Activated CD4-positive, CD25-positive, alpha-beta regulatory T cell treated with anti-CD3 and anti-CD28 coated beads, Interleukin-2, amount 50 U/mL, for 72 hours (primary cell): ENCODE results near the gene SLC41A3.
A peak's percentile ranks its signal among the peaks of the same experiment; 100 is the strongest.
"Not testable (repeated sequence)": the region's sequence is repeated elsewhere in the genome, so short reads cannot be mapped to it uniquely, and the experiment has no call there.

ENCODE experiments used
- DNase-seq: peaks from one replicate; pipeline ENCODE4 v3.0.0; 2021

Gene SLC41A3

DNA sequence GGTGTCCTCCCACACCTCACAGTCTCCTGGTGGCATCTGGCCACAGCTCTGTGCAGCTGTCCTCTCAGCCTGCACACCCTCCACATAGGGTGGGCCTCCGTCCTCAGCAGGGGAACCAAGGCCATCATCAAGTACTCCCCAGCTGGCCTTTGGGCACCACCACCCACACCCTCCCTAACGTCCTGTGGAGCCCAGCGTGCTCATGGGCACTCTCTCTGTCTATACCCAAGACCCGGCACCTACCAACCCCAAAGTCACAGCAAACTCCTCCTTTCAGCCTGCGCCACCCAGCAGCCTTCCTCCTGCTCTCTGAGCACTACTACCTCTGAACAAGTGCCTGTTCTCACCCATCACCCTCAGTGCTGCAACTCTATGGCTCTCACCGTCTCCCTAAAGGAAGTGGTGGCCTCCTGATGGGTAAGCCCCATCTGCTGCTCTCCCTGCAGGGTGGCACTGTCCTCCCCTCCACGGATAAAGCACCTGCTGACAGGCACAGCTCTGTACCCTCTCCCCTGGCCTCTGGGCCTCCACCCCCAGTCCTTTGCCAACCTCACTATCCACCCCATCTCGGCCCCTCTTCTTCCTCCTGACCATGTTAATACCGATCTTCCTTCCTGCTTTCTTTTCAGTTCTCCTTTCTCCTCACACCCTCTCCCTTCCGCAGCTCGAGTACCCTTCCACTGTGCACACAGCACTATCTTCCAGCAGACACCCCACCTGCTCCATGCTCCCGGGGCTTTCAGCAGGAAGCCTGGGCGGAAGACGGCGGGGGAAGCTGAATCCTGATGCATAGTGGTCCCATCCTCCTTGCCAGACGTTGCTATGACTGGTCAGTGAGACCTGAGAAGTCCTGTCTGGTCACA lies 31.5 kb downstream of the SLC41A3 start:
- DNase-seq, result no peak

DNA sequence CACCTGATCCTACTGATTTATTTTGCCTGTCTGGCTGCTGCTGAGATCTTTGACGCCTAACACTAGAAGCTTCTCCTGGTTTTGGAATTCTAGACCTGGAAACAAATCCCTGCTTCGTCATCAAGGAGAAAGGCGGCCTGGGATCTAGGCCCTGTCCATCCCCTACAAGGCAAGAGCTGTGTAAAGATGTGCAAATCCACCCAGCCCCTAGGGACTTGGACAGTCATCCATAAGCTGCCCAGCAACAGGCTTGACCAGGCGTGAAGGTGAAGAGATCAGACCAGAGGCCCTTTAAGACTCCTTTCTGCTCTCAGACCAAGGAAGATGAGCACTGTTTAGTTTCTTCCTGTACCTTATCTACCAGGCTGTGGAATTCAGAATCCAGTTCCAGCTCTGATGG lies 32.2 kb downstream of the SLC41A3 start:
- DNase-seq, result no peak

DNA sequence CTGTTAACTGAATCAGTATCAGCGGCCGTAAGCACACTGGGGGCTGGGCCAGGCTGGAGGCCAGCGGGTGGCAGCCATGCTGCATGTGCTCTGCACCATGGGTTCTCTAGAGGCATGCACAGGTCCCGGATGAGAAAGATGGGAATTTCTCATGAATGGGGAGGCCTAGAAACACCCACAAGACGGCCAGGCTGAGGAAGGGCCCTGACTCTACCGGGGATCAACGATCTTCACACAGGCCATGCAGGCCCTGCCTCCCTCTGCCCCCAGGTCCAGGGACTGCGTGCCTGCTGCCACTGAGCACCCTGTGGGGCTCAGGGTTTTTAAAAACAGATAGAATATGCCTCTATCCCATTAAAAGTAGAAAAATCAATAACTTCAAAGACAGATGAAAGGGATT lies 32.7 kb downstream of the SLC41A3 start:
- DNase-seq, result no peak

DNA sequence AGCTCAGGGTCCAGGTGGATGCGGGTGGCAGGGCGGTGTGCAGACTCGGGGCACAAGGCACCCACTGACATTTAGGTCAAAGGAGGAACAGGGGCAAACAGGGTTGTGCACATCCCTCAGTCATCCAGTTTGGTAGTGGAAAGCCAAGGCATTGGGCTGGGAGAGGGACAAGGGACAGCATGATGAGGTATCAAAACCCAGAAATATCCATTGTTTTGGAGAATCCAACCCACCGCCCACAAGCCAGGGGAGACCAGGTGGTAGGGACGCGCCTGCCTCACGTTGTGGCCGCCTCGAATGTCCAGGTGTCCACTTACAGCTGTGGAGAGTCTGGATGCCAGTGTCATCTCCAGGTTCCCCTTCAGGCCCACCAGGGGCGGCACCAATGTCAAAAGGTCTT lies 33.3 kb downstream of the SLC41A3 start:
- DNase-seq, result no peak

DNA sequence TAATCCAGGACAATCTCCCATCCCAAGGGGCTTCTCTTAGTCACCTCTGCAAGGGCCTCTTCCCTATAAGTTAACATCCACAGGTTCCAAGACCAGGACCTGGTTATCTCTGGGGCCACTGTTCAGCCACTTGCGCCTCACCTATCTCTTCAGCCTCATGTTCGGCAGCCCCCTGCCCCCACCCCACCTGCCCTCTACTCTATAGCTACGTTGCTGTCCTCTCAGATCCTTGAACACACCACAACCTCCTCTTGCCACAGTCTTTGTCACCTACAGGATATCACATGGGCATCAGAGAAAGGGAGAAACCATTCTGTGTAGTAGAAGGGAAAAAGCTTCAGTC lies 33.9 kb downstream of the SLC41A3 start:
- no peak for DNase-seq

DNA sequence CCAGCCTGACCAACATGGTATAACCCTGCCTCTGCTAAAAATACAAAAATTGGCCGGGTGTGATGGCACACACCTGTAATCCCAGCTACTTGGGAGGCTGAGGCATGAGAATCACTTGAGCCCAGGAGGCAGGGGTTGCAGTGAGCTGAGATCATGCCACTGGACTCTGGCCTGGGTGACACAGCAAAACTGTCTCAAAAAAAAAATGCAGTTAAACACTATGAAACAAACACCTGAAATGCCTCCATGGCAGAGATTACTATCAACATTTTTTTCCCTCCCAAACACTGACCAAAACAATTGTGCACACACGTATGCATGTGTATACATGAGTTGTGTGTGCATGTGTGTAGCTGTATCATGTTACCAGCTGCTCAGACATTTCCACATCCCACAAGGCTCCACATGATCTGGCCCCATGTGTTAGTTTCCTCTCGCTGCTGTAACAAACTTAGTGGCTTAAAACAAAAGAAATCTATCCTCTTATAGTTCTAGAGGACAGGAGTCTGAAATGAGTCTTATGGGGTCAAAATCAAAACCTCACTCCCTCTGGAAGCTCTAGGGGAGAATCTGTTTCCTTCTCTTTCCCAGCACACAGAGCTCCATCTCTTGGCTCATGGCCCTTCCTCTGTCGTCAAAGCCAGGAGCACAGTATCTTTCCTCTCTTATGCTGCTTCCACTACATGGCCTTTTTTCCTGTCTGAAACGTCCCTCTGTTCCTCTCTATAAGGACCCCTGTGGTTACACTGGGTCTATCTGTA lies 34.5 kb downstream of the SLC41A3 start:
- DNase-seq, result no peak

DNA sequence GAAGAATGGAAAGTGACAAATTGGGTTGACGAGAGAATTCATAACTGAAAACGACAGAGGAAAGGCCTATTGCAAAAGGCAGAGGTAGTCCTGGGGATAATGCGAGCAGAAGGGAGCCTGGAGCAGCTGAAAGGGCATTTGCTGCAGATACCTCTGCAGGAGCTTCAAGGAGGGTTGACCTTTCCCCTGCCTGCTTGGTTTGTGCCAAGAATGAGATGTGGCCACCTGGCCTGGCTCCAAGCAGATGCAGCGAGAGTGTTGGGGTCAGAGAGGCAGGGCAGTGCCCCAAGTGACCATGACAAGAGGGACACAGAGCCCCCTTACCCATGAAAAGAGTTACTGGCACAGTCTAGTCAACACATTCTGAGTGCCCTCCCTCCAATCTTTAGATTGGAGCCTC lies 43.5 kb downstream of the SLC41A3 start:
- no peak for DNase-seq

DNA sequence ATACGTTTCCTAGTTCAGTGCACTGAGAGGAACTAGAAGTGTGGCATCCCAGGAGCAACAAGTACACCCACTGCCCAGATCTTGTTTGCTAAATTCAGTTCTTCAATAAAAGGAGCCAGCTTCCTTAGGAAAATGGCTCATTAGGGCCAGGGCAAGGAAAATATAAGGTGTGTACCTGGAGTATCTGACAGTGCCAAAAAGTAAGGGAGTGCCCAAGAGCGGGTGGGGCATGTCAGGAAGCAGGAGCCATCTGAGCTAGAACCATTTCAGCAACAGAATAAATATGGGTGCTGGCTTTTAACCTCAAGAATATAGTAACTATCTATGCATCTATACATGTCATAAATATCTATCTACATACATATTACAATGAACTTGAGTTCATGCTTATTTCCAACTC lies 44.1 kb downstream of the SLC41A3 start:
- no peak for DNase-seq

DNA sequence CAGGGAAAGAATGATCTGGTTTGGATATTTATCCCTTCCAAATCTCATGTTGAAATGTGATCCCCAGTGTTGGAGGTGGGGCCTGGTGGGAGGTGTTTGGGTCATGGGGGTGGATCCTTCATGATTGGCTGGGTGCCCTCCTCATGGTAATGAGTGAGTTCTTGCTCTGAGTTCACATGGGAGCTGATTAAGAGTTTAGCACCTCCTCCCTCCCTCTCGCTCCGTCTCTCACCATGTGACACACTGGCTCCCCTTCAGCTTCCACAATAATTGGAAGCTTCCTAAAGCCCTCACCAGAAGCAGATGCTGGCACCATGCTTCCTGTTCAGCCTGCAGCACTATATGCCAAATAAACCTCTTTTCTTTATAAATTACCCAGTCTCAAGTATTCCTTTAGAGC lies 45.1 kb downstream of the SLC41A3 start:
- not testable (repeated sequence) for DNase-seq

DNA sequence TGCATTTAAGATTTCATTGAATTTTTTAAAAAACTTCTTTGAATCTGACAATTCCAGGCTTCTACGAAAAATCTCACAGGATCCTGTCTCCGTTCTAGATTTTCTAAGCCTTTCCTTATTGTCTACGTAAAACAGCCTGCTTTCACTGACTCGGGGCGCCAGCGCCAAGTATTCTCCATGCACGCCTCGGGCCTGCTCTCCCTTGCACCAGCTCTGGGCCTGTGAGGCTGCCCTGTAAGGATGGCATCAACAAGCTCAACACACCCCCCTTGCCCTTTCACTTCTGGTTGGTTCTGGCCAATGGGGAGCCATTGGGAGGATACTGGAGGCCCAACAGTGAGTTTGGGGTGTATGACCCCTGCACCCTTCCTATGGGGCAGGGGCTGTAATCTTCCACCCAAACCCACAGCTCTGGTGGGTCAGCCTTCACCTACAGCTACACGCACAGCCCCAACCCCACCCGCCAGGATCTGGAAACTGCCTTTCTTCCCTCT lies 47.8 kb downstream of the SLC41A3 start:
- DNase-seq, result no peak

DNA sequence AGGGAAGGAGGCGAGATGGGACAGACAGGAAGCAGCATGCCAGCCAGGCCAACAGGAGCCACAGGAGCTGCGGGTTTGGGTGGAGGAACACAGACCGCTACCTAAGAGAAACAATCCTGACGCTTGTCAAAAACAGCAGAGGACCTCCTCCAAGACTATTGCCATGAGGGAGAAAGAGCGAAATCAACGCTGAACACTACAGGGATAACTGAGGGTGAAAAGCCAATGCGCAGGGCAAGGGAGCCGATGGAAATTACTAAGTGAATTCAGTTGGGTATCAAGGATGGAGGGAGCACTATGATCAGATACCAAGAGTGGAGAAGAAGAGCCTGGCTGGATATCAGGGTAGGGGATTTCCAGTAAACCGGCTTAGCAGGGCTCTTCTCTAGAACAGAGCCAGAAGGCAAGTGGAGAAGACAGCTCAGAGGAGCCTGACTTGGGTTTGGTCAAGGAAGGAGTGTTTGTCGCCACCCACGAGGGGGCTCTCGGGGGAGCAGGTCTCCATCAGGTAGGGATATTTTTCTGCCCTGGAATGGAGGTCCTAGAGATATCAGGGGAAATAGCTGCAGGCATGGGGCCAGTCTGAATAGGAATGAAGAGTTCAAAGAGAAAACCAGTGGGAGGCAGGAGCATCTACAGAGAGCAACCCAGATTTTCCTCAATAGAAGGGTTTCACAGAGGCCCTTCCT lies 48.4 kb downstream of the SLC41A3 start:
- no peak for DNase-seq

DNA sequence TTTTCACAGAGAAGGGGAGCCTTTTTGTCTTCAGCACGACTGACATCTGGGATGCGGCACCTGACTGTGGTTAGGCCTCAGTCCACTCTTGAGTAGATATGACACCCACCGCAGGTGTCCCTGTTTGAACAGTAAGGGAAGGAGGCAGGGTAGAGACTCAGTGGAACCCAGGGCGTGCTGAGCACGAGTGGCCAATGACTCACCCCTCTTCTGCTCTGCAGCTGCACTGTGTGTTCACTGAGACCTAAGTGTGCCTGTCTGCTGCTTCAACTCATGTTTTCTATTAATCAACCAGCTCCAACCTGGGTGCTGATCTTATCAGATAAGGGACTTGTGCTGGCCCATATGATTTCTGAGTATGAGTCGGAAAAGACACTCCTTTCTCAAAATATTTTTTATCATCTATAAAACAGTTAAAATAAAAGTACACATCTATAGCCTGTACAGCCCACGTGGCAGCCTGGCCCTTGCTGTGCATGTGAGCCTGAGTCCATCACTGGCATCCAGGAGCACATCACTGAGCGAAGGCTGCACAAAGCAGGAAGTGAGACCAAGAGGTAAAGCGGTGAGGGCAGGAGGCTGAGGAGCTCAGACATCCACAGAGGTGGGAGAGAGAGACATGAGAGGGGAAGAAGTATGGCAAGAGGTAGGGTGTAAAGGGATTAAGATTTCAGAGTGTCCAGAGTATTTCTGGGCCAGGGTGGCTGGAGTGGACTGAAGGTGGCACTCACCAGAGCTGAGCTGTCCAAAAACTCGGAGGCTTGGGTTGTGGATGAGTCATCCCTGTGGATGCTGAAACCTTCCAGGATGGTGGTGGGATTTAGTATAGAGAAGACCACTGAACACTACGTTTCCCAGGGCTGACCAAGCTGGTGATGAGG lies 49.2 kb downstream of the SLC41A3 start:
- peak; percentile 43 for DNase-seq

DNA sequence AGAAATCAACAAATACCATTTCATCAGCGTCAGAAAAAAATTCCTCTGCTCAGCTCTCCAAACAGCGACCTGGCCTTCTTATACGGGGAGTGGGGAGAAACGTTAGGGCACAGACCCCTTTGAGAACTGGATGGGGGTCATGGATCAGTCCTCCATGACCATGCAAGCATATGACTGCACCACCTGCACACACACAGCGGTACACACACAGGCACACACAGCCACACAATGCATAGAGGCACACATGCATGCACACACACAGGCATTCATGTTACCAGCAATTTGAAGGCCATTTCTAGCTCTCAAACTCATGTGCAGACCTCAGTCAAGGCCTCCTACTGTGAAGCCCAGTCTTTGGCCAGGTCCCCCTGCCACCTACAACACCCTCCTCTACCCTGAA lies 50.2 kb downstream of the SLC41A3 start:
- DNase-seq, result no peak

DNA sequence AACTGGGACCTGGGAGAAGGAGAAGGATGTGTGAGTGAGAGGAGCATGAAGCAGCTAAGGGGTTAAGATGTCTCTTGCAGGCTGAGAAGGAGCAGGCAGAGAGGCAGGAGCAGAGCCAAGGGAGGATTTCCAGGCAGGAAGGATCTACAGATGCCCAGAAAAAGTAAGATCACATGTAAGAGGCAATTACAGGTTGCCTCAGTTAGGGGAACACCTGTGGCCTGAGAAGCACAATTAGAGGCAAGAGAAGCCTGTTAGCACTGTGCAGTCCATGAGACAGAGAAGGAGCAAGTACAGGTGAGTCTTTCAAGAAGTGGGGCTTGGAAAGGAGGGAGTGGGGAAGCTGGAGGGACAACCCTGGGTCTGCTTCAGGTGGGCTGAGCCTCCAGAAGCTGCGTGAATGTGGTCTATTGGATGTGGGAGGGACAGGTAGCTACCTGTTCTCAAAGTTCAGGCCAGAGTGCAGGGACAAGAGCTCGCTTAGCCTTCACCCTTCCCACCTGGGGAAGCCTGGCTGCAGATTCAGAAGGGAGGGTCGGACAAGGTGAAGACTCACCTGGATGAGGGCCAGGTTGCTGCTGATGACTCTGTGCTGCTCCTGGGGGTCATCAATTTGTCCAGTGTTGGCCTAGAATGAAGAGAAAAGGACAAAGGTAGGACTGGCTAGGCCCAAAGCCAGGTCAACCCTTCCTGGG lies 50.7 kb downstream of the SLC41A3 start:
- no peak for DNase-seq

DNA sequence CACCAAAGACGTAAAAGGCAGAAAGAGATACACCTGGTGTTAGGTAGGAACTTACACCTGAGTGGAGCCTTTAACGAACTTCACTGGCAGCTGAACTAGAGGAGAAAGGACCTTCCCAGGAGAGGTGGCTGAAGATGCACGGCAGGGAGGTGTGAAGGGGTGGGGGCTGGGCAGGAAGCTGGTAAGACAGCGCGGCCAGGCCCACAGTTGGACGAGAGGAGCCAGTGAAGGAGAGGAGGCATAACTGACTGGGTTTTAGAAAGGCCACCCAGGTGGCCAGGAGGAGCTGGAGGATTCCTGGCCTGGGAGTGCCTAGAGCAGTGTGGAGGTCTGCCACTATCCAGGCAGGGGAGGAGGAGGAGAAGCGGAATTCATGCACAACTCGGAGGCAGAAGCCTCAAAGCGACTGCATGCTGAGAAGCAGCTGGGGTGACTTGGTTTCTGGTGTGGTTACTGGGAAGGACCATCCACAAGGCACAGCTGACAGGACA lies 51.9 kb downstream of the SLC41A3 start:
- DNase-seq, result no peak

DNA sequence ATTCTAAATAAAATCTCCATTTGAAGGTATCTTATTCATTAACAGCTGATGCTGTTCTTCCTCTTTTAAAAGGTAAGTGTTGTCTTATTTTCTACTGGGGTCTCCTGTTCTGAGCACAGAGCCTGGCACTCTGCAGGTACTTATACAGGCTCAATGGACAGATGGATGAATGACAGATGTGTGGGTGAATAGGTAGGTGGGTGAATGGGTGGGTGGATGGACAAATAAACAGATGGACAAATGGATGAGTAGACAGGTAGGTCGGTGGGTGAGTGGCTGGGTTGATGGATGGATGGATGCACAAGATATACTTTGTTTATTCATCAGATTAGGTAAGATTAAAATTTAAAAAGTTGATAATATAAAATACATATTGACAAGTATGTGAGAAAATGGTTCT lies 53.5 kb downstream of the SLC41A3 start:
- no peak for DNase-seq

DNA sequence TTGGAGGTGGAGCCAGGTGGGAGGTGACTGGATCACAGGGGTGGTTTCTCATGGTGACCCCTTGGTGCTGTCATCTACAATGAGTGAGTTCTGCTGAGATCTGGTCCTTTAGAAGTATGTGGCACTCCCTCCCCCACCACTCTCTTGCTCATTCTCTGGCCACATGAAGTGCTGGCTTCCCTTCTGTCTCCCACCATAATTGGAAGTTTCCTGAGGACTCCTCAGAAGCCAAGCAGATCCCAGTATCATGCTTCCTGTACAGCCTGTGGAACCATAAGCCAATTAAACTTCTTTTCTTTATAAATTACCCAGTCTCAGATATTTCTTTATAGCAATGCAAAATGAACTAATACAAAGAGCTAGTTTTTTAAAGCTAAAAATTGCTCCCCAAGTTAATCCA lies 54.7 kb downstream of the SLC41A3 start:
- DNase-seq, result no peak

DNA sequence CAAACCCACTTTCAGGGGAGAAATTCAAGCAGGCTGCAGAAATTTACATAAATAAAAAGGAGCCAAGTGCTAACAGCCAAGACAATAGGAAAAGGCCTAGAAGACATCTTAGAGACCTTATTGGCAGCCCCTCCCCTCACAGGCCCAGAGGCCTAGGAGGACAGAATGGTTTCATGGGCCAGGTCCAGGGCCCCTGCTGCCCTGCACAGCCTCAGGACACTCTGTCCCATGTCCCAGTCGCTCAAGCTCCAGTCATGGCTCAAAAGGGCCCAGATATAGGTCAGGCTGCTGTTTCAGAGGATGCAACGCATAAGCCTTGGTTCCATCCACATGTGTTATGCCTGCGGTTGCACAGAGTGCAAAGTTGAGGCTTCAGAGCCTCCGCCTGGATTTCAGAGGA lies 55.8 kb downstream of the SLC41A3 start:
- DNase-seq, result no peak

DNA sequence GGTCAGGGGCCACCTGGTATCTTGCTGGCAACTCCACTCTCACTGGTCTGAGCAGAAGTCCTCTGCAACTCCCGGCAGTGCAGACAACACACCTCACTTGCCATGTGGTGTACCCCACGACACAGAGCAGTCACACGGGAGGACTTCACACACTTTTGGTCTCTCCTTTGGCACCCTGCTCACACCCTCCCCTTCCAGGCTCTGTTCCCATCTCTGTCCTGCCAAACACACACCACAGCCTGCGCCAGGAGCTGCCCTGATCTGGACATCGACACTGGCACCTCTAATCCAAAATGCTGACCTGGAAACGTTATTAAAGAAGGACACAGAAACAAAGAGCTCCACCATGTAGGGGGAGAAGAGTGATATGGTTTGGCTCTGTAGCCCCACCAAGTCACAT lies 57.2 kb downstream of the SLC41A3 start:
- DNase-seq, result no peak

DNA sequence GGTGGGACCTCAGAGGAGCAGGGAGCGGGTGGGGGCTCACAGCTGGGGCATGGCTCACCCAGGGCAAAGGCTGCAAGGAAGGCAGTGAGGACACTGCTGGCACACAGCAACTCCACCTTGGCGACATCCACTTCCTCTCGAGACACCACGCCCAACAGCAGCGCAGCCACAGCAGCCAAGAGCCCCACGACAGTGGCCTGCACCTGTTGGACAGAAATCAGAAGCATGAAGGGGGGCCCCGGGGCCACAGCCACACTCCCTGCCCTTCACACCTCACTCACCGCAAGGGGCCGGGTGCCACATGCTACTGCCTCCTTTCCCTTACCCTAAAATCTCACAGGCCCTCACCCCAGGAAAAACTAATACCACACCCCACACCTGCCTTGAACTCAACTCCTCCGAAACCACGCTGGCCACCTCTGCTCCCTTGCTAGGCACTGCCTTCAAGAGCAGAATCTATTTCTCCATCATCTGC lies 57.6 kb downstream of the SLC41A3 start:
- no peak for DNase-seq

DNA sequence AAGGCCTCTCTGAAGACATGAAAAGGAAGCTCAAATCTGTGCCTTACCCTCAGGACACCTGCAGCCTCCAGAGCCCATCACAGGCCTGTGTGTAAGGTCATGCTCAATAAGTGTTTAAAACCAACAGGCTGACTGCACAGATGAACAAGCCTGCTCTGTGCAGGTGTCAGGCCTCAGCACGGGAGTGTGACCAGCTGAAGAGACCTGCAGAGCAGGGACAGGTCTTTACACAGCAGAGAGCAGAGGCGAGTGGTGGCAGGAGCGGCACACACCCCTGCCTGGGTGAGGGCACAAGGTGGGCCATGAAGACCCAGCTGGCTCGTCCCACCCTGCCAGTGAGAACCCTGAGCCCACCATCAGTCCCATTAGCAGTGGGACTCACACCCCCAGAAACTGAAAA lies 58.1 kb downstream of the SLC41A3 start:
- DNase-seq, result no peak
